KMS-11 (cell line): Measurements from ENCODE around the gene AKAP10.
A peak's percentile ranks its signal among the peaks of the same experiment; 100 is the strongest.
"Not testable (repeated sequence)": the region's sequence is repeated elsewhere in the genome, so short reads cannot be mapped to it uniquely, and the experiment has no call there.

Experiments used
- H2AFZ ChIP-seq: fragments of 200-600 bp; sonication (generic); 2 replicates; pipeline ENCODE4 v1.6.1; 2016; ENCODE audit warnings: antibody characterized with exemption, mixed run types, low read depth
- H3K27ac ChIP-seq: fragments of 200-600 bp; sonication (generic); 2 replicates; pipeline ENCODE4 v1.6.1; 2016; ENCODE audit warnings: mild to moderate bottlenecking, mixed run types
- H3K27me3 ChIP-seq: fragments of 200-600 bp; sonication (generic); 2 replicates; pipeline ENCODE4 v1.6.1; 2017; ENCODE audit warnings: mild to moderate bottlenecking, low read depth, mixed run types, moderate library complexity; ENCODE audit not compliant: insufficient read depth
- H3K36me3 ChIP-seq: fragments of 200-600 bp; sonication (generic); 2 replicates; pipeline ENCODE4 v1.6.1; 2017; ENCODE audit warnings: mild to moderate bottlenecking, mixed run types; ENCODE audit not compliant: insufficient read depth
- H3K4me1 ChIP-seq: fragments of 200-600 bp; sonication (generic); 2 replicates; pipeline ENCODE4 v1.6.1; 2016; ENCODE audit warnings: mild to moderate bottlenecking, low read depth, mixed run types; ENCODE audit not compliant: poor library complexity, severe bottlenecking
- H3K4me2 ChIP-seq: fragments of 200-600 bp; sonication (generic); 2 replicates; pipeline ENCODE4 v1.7.0; 2016; ENCODE audit warnings: mild to moderate bottlenecking, mixed run types
- H3K4me3 ChIP-seq: fragments of 200-600 bp; sonication (generic); IDR thresholded peaks from 2 replicates; pipeline ENCODE4 v1.6.1; 2017; ENCODE audit warnings: low read depth, low read length, mixed read lengths; ENCODE audit not compliant: insufficient read depth
- H3K79me2 ChIP-seq: fragments of 200-600 bp; sonication (generic); 2 replicates; pipeline ENCODE4 v1.6.1; 2016; ENCODE audit warnings: low read depth, mixed run types; ENCODE audit not compliant: insufficient read depth
- H3K9ac ChIP-seq: fragments of 200-600 bp; sonication (generic); 2 replicates; pipeline ENCODE4 v1.6.1; 2016; ENCODE audit warnings: mild to moderate bottlenecking, mixed run types
- H4K20me1 ChIP-seq: fragments of 200-600 bp; sonication (generic); 2 replicates; pipeline ENCODE4 v1.6.1; 2016; ENCODE audit warnings: mild to moderate bottlenecking, mixed run types; ENCODE audit not compliant: insufficient read depth
- CTCF ChIP-seq: fragments of 200-600 bp; sonication (generic); conservative IDR thresholded peaks from 2 replicates; pipeline ENCODE4 v1.6.1; 2017; ENCODE audit warnings: low read depth, mild to moderate bottlenecking, antibody characterized with exemption, low read length, moderate library complexity, mixed read lengths

Gene AKAP10

GRCh38 chr17:19867329-19868078 lies 110.1 kb downstream of the AKAP10 start, which contains the start of gene ULK2:
Gene ULK2 (minus strand): TSS chr17:19867936. CDS start chr17:19867417, 519 bp downstream.
- H3K27ac ChIP-seq = peak within 1 kb of the TSS; percentile 63
- H3K9ac ChIP-seq = peak within 1 kb of the TSS; percentile 74
- H3K4me2 ChIP-seq = peak within 1 kb of the TSS; percentile 78

GRCh38 chr17:19867079-19867328 lies 110.6 kb downstream of the AKAP10 start:
- Histone ChIP-seq H3K79me2 (no peaks in the 10 kb centered on the region), H3K4me3 (no peak overlapping the region), H3K4me2 (peak overlapping the region; percentile 78), H2AFZ (peak overlapping the region; percentile 86), H3K4me1 (peaks cover 7% of the 10 kb centered on the region), H3K27ac (peak overlapping the region; percentile 63), H3K36me3 (no peaks in the 10 kb centered on the region), H3K9ac (peak overlapping the region; percentile 74), H3K27me3 (no peaks in the 10 kb centered on the region), H4K20me1 (no peaks in the 10 kb centered on the region)
- TF ChIP-seq CTCF = no peak

More at GRCh38 chr17:19867329-19868078, 110.1 kb downstream of the AKAP10 start, which contains the start of gene ULK2:
- Histone ChIP-seq H3K36me3 (no peaks in the 10 kb centered on the region), H3K79me2 (no peaks in the 10 kb centered on the region), H2AFZ (peak within 1 kb of the TSS; percentile 86), H4K20me1 (no peaks in the 10 kb centered on the region), H3K4me1 (peaks cover 7% of the 10 kb centered on the region), H3K4me3 (no peak within 1 kb of the TSS), H3K27me3 (no peaks in the 10 kb centered on the region)
- TF ChIP-seq CTCF = no peak

- no peak for TF ChIP-seq CTCF
Measured at GRCh38 chr17:19865021-19865420, 112.6 kb downstream of the AKAP10 start.

GRCh38 chr17:19860647-19861177 lies 116.9 kb downstream of the AKAP10 start:
- not testable (repeated sequence) for H3K27me3 ChIP-seq, H3K4me2 ChIP-seq, H3K36me3 ChIP-seq, H3K79me2 ChIP-seq, H4K20me1 ChIP-seq, H3K27ac ChIP-seq, H3K4me3 ChIP-seq, H3K4me1 ChIP-seq, H3K9ac ChIP-seq, H2AFZ ChIP-seq

More at GRCh38 chr17:19865021-19865420, 112.6 kb downstream of the AKAP10 start:
- no peak overlapping the region for H3K4me3 ChIP-seq
- no peaks in the 10 kb centered on the region for H3K79me2 ChIP-seq
- H3K4me2 ChIP-seq = no peak overlapping the region
- no peaks in the 10 kb centered on the region for H4K20me1 ChIP-seq
- H3K36me3 ChIP-seq = no peaks in the 10 kb centered on the region
- H3K9ac ChIP-seq = no peak overlapping the region
- H3K27me3 ChIP-seq = no peaks in the 10 kb centered on the region
- peaks cover 7% of the 10 kb centered on the region for H3K4me1 ChIP-seq
- no peak overlapping the region for H3K27ac ChIP-seq
- no peak overlapping the region for H2AFZ ChIP-seq

GRCh38 chr17:19857640-19858039 lies 120.0 kb downstream of the AKAP10 start:
- no peak for TF ChIP-seq CTCF
- Histone ChIP-seq H3K9ac (no peak overlapping the region), H3K4me1 (no peaks in the 10 kb centered on the region), H3K27ac (no peak overlapping the region), H3K4me3 (no peak overlapping the region), H2AFZ (no peak overlapping the region), H4K20me1 (no peaks in the 10 kb centered on the region), H3K4me2 (no peak overlapping the region), H3K79me2 (no peaks in the 10 kb centered on the region), H3K36me3 (no peaks in the 10 kb centered on the region), H3K27me3 (no peaks in the 10 kb centered on the region)
